WI38 (cell line): ENCODE results near the gene INHA.

Experiments used
- H3K4me3 ChIP-seq: 2 replicates; pipeline ENCODE4 v1.5.1; 2011; ENCODE audit warnings: low read depth, mild to moderate bottlenecking, control low read depth, low read length
- CTCF ChIP-seq: IDR thresholded peaks from 2 replicates; pipeline ENCODE4 v1.5.1; 2012; ENCODE audit warnings: low read depth, mild to moderate bottlenecking, control low read depth, low read length

Gene INHA

GRCh38 chr2:219541611-219542180 lies 30.4 kb upstream of the INHA start:
- no peak overlapping the region for H3K4me3 ChIP-seq
- TF ChIP-seq CTCF, result peak; percentile 85

- no peak for TF ChIP-seq CTCF
- peak overlapping the region; percentile 82 for H3K4me3 ChIP-seq
These were observed 29.0 kb upstream of the INHA start for GRCh38 chr2:219542931-219543595.

GRCh38 chr2:219543596-219544358 lies 28.3 kb upstream of the INHA start, which contains the start of the genes CHPF and TMEM198:
TSS of gene CHPF (minus strand) at chr2:219543809. CDS start at chr2:219543538, 271 bp downstream.
TSS of gene TMEM198 (plus strand) at chr2:219544028. CDS start at chr2:219544728, 700 bp downstream.
- peak within 1 kb of the TSS; percentile 82 for H3K4me3 ChIP-seq
- TF ChIP-seq CTCF, result no peak

- H3K4me3 ChIP-seq, result peak overlapping the region; percentile 82; the same call in 1 of the 2 replicates
- no peak for TF ChIP-seq CTCF
These were observed 27.5 kb upstream of the INHA start for GRCh38 chr2:219544567-219544966.

GRCh38 chr2:219545295-219545942 lies 26.7 kb upstream of the INHA start:
- TF ChIP-seq CTCF, result no peak
- H3K4me3 ChIP-seq, result no peak overlapping the region

GRCh38 chr2:219545943-219546352 lies 26.2 kb upstream of the INHA start:
- TF ChIP-seq CTCF, result no peak
- no peak overlapping the region for H3K4me3 ChIP-seq

- TF ChIP-seq CTCF, result no peak
- no peak overlapping the region for H3K4me3 ChIP-seq
These were observed 24.5 kb upstream of the INHA start for GRCh38 chr2:219547621-219548020.
